ENCODE measurements around the gene SOST.

The SOST gene

DNA sequence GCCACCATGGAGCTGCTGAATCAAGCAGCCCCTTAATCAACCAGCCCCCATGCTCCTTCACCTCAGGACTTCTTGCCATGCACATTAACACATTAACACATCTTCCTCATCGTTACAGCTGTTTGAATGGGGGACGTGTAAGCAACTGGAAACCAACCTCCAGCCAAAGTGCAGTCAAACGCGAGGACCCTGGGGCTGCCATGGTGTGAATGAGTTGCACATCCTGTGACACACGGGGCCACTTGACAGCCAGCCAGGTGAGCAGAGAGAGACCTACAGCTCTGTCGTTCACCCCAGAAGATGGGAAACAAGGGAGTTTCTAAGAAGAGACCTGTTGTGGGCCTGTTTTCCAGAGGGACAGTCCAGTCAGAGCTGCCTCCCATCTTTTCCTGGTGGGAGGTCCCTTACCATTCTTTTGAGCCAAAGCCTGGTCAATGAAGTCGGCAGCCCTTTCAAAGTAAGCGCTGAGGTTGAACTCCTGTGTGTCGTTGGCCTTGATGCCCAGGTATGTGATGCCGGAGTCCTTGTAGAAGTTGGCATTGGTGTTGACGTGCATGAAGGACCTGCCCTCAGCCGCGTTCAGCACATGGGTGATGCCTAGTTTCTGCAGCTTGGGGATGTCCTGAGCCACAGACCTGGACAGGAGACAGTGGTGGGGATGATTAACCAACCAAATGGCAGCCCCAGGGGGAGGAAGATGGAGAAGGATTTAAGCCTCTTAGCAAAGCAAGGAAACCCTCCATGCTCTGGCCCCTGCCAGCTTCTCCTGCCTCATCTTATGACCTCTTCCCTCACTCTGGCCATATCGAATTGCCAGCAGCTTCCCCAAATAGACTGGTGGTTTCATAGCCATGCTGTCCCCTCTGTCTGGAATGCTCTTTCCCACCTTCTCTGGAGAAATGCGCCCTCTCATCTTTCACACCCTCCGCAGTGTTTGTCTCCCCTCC lies 16.0 kb upstream of the SOST start:
- no peak for DNase-seq (ENCODE audit: low read depth)

DNA sequence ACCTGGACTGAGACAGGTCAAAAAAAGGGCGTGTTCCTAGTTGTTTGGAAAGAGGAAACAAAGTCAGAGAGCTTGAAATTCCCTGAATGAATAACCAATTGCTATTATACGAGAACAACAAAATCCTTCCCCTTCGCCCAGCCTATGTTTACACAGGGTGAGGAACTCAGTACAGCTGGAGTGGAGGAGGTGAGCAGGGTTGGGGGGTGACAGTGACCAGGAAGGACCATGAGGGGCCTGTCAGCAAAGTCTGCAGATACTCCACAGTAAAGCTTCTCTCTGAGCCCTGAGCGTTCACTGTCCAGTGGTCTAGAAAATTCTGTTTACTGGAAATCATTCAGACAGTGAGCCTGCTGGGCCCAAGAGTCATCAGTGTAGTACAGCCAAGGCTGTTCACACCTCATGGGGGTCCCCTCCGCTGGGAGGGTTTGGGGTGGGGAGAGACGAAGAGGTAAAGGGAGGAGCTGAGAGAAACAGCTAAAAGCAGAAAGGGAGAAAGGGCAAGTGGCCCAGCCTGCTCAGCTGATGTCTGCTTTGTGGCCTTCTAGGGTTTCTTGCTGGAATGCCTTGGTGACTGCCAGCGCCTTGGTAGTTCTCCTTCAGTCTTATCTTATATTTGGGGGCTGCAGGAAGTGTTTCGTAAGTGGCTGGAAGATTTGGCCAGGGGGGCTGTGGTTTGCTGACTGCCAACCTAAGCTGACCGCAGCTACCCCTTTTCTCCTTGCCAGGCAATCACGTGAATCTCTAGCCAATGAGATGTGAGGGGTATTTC lies 14.5 kb upstream of the SOST start:
- DNase-seq (ENCODE audit: low read depth): no peak

DNA sequence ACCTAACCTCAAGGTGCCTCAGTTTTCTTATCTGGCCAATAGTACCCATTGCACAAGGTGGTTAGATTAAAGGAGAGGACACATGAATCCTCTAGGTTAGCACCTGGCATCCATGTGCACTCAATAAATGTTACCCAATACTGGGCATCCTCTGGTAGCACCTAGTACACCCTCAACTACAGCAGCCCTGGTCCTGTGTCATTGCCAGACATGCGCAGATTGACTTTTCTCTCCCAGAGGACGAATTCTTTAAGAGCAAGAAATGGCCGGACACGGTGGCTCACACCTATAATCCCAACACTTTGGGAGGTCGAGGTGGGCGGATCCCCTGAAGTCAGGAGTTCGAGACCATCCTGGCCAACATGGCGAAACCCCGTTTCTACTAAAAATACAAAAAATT lies 12.9 kb upstream of the SOST start:
- DNase-seq (ENCODE audit: low read depth): no peak

DNA sequence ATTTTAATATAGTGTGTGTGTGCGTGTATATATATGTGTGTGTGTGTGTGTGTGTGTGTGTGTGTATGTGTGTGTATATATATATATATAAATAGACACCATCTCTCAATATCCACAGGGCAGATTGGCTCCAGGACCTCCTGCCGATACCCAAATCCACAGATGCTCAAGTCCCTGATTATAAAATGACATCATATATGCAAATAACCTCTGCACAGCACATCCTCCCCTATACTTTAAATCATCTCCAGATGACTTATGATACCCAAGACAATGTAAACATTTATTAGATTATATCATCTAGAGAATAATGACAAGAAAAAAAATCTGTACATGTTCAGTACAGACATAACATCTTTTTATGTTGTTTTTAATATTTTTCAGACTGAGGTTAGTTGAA lies 12.4 kb upstream of the SOST start:
- no peak for DNase-seq (ENCODE audit: low read depth)

DNA sequence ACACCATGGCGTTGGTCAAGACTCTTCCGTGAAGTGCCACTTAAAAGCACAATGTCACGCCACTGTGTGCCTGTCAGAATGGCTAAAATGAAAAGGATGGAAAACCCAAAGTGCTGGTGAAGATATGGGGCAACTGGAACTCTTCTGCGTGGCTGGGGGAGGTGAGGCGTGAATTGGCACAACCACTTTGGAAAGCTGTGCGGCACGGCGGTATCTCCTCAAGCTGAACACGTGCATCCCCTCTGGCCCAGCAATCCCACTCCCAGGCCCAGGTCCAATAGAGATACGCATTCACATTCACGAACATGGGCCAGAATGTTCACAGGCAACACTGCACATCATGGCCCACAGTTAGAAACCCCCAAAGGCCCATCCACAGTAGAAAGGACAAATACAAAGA lies 11.3 kb upstream of the SOST start:
- DNase-seq (ENCODE audit: low read depth): no peak

DNA sequence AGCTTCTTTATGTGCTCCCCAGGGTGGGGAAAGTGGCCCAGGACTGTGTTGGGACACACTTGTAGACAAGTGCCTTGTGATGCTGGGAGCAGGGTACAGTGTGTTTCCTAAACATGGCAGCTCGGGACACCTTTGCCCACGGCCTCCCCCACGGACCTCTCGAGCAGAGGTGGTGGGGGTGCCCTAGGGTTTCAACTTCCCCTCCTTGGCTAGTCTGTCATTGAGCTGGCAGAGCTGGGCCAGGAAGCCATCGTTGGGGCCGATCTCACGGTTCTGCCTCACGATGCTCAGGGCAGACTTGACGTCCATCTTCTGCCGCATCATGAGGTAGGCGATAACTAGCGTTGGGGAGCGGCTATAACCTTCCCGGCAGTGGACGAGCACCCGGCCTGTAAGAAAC lies 10.8 kb upstream of the SOST start:
- no peak for DNase-seq (ENCODE audit: low read depth)

DNA sequence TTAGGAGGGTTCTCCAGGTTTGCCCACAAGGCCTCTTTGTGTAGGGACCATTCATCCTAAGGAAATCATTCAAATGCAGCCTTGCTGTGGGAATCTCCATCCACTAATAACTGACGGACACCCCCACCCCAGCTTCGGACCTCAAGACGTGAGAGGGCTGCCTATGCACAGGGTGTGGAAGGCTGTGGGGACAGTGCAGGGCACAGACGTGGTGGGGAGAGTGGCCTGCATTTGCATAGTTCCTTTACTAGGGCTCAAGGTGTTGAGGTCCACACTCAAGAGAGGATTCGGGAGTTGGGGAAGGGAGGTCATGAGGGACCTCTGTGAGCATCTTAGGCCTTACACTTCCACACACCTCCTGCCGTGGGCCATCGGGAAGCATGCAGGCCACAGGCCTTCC lies 10.4 kb upstream of the SOST start:
- DNase-seq (ENCODE audit: low read depth): no peak

DNA sequence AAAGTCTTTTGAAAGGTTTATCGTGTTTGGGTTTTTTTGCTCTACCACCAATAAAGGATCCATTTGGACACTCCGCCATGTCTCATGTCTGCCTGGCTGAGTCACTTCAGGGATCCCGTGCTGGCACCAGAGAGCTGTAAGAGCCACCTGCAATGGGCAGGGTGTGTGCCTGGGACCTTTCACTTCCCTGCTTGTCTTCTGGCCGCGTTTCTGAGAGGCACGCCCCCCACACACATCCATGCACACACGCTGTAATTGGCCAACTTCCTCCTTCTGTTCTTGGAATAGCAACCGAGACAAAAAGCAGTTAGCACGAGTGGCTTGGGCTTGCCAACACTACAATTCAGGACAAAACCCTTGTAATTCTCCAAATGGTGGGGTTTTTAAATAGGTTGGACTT lies 9.8 kb upstream of the SOST start:
- DNase-seq (ENCODE audit: low read depth): no peak

DNA sequence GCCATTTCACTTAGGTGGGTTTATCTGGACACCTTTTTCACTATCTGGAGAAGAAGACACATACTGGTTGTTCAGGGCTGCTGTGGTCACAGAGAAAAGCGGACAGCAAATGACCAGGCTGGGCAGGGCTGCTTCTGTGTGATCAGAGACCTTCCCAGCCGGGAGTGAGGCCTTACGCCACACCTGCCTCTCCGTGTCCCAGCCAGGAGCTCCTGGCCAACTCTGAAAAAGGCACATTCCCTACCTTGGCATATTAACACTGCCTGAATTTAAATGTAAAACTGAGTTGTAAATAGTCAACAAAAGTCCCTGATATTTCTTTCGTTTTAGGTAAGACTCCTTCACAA lies 9.1 kb upstream of the SOST start:
- no peak for DNase-seq (ENCODE audit: low read depth)

DNA sequence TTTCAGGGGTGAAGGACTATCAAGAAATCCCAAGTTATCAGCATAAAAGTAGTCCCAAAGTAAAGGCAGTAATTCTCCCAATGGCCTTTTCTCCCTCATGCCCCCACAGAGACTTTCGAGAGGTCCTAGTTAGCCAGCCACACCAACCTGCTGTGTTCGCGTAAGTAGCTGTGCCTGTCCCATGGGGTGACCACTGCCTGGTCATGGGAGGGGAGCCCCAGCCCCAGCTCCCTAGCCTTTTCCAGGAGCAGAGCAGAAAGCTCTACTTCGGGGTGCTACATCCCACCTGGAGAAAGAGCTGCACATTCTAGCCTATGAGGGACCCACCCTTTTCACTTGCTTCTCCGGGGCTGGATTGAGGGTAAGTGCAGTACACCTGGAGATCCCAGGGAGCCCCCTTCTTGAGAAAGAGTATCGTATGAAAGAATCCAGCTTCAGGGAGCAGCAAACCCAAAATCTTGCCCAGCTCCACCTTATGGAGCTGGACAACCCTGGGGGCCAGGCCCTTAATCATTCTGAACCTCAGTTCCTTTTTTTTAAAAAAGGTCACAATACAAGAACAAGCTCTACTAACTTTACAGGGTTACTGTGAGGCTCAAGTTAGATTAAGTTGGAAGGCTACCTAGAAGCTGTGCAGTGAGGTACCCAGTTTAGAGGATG lies 8.6 kb upstream of the SOST start:
- no peak for DNase-seq (ENCODE audit: low read depth)

DNA sequence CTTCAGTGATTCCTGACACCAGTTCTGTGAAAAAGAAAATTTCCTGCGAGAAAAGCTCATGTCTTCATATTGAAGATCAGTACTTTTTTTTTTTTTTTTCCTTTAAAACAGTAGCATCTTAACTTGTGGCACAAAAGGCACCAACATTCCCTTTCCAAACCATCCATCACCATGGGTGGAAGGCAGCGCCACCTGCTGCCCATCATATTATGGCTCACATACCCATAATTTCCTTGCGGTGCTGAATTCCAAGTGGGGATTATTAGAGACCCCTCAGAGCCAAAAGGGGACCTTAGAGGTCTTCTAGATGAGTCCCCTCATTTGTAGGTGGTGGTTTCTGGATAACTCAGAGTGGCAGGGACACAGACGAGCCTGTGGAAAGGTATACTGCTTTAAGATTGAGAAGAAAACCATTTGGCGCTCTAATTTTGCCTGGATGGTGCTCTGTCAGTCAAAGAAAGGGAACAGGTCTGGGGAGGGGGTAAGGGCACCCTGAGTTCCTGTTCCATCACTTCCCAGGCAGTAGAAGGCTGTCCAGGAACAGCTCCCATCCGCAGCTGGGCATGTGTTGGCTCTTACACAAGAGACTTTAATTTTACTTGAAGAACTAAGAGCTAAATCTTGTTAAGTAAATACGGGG lies 7.9 kb upstream of the SOST start:
- DNase-seq (ENCODE audit: low read depth): no peak

DNA sequence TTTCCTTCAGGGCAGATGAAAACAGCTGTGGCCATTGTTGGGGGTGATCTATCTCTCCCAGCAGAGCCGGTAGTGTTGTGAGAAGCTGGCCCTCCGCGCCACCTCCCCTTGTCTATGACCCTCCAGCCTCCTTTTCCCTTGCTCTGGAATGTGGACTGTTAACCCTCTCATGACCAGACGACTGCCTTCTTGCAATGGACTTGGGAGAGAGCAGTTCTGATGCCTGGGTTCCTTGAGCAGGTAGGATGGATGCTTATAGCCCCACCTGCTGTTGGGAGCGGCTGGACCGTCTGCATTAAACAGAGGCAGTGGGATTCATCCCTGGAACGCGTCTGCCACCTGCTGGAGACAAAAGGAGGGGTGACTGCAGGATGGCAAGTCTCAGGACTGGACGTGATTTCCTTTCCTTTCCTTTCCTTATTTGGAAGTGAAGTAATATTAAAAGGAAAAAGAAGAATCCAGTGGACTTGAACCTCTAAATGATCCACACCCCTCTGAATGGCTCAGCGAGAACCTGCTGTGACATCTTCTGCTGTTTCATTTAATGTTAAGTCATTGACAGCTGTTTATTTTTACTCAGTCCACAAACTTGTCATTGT lies 1.8 kb upstream of the SOST start:
- DNase-seq (ENCODE audit: low read depth): peak; percentile 62

DNA sequence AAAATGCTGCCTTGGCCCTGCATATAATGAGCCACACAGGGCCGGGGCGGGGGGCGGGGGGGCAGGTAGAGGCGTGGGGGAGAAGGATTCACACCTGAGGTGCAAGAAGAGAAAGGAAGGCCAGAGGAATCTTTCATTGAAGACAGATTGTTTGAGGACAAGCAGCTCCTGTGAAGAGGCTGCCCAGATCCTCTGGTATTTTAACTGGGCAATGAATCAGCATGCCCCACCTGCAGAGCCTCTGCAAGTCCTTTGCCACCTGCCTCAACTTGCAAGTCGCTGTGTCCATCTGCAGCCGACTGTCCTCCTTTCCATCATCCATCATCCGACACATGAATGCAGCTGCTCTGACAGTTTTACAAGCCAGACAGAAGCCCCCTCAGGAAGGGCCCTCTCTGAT lies 1.2 kb upstream of the SOST start:
- no peak for DNase-seq (ENCODE audit: low read depth)

DNA sequence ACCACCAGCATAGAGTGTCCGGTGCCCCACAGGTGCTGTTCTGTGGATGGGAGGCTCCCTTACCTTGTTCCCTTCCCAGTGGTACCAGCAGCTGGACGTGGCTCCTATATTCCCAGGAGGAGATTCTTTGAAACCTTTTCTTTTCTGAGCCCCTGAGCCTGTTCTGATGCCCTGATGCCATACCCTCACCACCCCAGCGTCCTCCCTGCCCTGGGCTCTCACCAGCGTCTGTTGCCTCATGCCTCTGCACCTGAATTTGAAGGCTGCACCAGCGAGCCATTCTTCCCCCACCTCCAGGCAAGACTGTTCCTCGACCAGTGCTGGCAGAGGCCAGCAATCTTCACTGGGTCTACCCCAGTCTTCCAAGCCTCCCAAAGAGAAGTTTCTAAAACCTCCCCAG lies 505 bp downstream of the SOST start:
- DNase-seq (ENCODE audit: low read depth): no peak

DNA sequence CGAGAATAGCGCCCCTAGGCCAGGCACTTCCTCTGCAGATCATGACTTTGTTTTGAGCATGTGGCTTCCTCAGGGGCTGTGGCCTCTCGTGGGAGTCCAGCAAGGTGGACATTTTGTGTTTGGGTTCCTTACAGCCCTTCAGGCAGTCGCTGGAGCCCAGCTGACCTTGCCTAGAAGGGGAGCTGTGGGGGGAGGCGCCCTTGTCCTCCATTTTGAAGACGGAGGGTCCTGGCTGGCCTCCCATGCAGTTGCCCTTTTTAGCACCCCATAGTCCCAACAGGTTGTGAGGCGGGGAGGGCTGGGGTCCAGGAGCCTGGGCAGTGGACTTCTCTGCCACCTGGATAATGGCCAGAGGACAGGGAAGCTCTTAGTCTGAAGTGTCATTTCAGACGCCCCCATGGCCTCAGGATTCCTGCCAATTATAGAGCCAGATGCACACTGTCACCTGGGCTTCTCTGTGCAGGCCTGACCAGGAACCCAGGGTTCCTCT lies 1.4 kb downstream of the SOST start:
- no peak for DNase-seq (ENCODE audit: low read depth)

DNA sequence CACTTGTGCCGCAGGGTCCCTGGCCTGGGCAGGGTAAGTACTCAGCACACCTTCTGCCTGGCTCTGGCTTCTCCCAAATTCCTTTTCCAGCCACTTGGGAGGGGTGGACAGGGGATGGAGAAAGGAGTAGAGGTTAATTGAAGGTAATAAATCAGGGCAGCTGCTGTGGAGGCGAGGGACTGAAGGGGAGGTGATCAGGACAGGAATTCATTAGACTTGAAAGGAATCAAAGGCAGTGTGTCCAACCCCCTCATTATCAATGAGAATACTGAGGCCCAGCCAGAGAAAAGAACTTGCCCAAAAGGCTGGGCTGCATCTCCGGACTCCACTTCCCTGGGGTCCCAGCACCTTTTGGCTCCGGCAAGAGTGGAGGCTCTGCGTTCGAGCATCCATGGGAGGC lies 2.4 kb downstream of the SOST start:
- no peak for DNase-seq (ENCODE audit: low read depth)

DNA sequence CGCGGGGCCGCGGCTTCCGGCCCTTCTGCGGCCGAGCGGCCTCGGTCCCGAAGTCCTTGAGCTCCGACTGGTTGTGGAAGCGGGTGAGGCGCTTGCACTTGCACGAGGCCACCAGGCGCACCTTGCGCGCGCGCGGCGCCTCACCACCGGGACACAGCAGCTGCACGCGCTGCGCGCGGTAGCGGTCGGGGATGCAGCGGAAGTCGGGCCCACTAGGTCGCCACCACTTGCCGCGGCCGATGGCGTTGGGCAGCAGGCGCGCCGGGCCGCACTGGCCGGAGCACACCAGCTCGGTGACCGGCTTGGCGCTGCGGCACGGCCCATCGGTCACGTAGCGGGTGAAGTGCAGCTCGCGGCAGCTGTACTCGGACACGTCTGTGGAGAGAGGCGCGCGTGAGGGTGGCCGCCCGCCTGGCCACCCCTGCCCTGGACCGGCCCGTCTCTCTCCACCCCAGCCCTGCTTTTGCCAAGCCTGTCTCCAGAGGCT lies 3.2 kb downstream of the SOST start:
- no peak for DNase-seq (ENCODE audit: low read depth)

DNA sequence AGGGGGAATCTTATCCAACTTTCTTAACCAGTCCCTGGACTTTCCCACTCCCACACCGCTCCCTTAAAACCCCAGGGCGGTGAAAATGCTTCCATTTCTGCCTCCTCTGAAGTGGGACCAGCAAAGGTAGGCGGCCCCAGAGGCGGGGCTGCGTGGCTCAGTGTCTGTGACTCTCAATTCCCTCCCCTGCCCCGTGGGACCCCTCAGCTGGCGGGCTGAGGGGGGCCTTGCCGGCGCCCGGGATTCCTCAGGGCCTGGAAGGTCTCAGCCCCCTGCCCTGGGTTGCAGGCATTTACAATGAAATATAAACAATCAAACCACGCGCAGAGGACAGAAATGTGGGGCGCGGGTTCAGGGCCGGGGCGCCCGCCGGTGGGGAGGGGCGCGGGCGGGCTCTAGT lies 3.6 kb downstream of the SOST start:
- no peak for DNase-seq (ENCODE audit: low read depth)

DNA sequence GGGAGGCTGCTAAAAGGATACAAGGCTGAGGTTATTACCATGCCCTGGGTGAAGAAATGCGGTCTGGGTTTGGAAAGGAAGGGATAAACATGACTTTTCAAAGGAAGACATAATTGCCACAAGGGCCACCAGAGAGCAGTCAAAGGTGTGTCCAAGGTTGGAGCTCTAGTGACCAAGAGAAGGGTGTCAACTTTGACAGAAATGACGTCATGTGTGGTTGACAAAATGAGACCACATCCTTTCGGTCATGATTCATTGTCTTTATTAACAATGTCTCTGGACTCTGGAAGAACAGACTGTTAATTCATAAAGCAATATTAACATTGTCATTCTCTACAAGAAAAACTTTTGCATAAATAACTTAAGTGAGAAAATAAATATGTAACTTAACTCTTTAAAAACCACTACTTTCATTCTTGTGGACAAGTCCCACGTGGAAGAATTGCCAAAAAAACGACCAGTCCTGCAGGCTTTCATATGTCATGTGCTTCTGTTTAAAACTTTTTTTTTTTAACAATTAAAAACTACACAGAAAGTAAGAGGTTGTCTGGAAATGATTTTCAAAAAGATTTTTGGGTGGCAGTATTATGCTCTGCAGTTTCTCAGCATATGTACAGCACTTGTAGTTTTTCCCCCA lies 5.0 kb downstream of the SOST start:
- no peak for DNase-seq (ENCODE audit: low read depth)

DNA sequence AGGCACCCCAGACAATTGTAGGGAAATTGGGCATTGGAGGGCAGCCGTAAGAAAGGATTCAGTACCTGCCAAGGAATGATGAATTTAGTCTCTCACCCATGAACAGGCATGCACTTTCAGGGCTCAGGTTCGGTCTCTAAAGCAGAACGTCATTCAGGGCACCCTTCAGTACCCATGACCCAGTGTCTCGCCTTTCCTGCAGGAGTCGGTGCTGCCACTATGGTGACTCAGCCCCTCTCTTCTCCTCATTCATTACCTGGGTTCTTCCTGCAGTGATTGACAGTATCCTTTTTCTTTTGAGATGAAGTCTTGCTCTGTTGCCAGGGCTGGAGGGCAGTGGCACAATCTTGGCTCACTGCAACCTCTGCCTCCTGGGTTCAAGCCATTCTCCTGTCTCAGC lies 8.4 kb downstream of the SOST start:
- no peak for DNase-seq (ENCODE audit: low read depth)

DNA sequence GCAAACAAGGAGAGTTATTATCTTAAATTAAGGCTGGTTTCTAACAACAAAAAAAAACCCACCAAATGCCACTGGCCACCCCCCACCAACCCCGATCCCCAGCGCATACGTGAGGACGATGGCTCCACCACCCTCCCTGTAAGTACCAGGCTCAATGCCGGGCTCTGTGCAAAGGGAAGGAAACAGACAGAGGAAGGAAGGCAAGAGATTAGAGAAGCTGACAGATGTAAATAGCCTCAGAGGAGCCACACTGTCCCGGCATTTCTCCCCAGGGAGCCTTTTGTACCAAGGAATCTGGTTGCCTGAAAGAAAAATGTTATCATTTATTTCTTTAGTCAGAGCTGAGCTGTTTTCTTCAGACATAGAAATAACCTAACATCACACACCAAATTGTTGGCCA lies 13.1 kb downstream of the SOST start:
- DNase-seq (ENCODE audit: low read depth): no peak

Data from T-helper 22 cell (primary cell).